NB4 (cell line): ENCODE data around the gene PMF1.

ENCODE experiments used
- DNase-seq: peaks from one replicate; pipeline ENCODE4 v3.0.0; 2010; ENCODE audit warnings: low read depth
- H3K4me3 ChIP-seq: one replicate; pipeline ENCODE4 v1.5.1; 2011; ENCODE audit warnings: mild to moderate bottlenecking, low read depth, low read length, moderate library complexity
- CTCF ChIP-seq: IDR thresholded peaks from one replicate; pipeline ENCODE4 v1.5.1; 2012; ENCODE audit warnings: low read depth, low read length
- MAX ChIP-seq: IDR thresholded peaks from 2 replicates; pipeline ENCODE4 v1.6.1; 2011; ENCODE audit warnings: low read depth, low read length
- MYC ChIP-seq: IDR thresholded peaks from 2 replicates; pipeline ENCODE4 v1.6.1; 2011; ENCODE audit warnings: low read depth, low read length
- POLR2A ChIP-seq: IDR thresholded peaks from 2 replicates; pipeline ENCODE4 v1.6.1; 2011; ENCODE audit warnings: mild to moderate bottlenecking; ENCODE audit not compliant: insufficient read length; ENCODE audit errors: extremely low read depth

The PMF1 gene

GRCh38 chr1:156253634-156254033 is 40.8 kb downstream of the PMF1 start:
- DNase-seq = no peak
- TF ChIP-seq MYC = no peak
- TF ChIP-seq POLR2A = no peak
- H3K4me3 ChIP-seq = no peak overlapping the region

- TF ChIP-seq MAX (no peak), CTCF (no peak), POLR2A (no peak), MYC (no peak)
- no peak overlapping the region for H3K4me3 ChIP-seq
- DNase-seq = peak; percentile 22
Measured at GRCh38 chr1:156257711-156258110, 44.9 kb downstream of the PMF1 start.

GRCh38 chr1:156258859-156259258 is 46.1 kb downstream of the PMF1 start:
- DNase-seq = no peak

GRCh38 chr1:156259805-156260204 is 47.0 kb downstream of the PMF1 start:
- TF ChIP-seq POLR2A = no peak
- no peak for TF ChIP-seq MYC
- TF ChIP-seq MAX = no peak
- TF ChIP-seq CTCF = no peak
- DNase-seq = no peak
- no peak overlapping the region for H3K4me3 ChIP-seq

More at GRCh38 chr1:156258859-156259258, 46.1 kb downstream of the PMF1 start:
- no peak overlapping the region for H3K4me3 ChIP-seq
- TF ChIP-seq CTCF (no peak), POLR2A (no peak), MAX (no peak), MYC (no peak)

- no peak overlapping the region for H3K4me3 ChIP-seq
- TF ChIP-seq CTCF = no peak
- TF ChIP-seq POLR2A = no peak
- no peak for TF ChIP-seq MAX
- no peak for TF ChIP-seq MYC
- DNase-seq = no peak
Measured at GRCh38 chr1:156260896-156261295, 48.1 kb downstream of the PMF1 start.

GRCh38 chr1:156262461-156263287 is 49.9 kb downstream of the PMF1 start:
- H3K4me3 ChIP-seq = no peak overlapping the region
- no peak for TF ChIP-seq MAX
- TF ChIP-seq CTCF = no peak
- TF ChIP-seq MYC = no peak
- no peak for TF ChIP-seq POLR2A
- DNase-seq = no peak
